Skeletal muscle satellite cell (primary cell): ENCODE measurements around the gene ABCA3.

ENCODE experiments used
- H3K27me3 ChIP-seq: 2 replicates; pipeline ENCODE4 v1.7.0; 2013; ENCODE audit warnings: low read length; ENCODE audit not compliant: control insufficient read depth, insufficient read depth
- H3K36me3 ChIP-seq: 2 replicates; pipeline ENCODE4 v1.7.0; 2013; ENCODE audit warnings: mild to moderate bottlenecking, control low read depth, low read length; ENCODE audit not compliant: insufficient read depth
- H3K4me1 ChIP-seq: 2 replicates; pipeline ENCODE4 v1.7.0; 2013; ENCODE audit warnings: low read length; ENCODE audit not compliant: control insufficient read depth, insufficient read depth
- H3K4me2 ChIP-seq: 2 replicates; pipeline ENCODE4 v1.7.0; 2013; ENCODE audit warnings: mild to moderate bottlenecking, low read length
- H3K4me3 ChIP-seq: 2 replicates; pipeline ENCODE4 v1.7.0; 2013; ENCODE audit warnings: low read length
- H3K9ac ChIP-seq: 2 replicates; pipeline ENCODE4 v1.7.0; 2013; ENCODE audit warnings: mild to moderate bottlenecking, low read depth, low read length, moderate library complexity
- H3K9me3 ChIP-seq: replicated peaks from 2 replicates; pipeline ENCODE4 v1.7.0; 2013; ENCODE audit warnings: mild to moderate bottlenecking, control low read depth, low read length

The ABCA3 gene

DNA sequence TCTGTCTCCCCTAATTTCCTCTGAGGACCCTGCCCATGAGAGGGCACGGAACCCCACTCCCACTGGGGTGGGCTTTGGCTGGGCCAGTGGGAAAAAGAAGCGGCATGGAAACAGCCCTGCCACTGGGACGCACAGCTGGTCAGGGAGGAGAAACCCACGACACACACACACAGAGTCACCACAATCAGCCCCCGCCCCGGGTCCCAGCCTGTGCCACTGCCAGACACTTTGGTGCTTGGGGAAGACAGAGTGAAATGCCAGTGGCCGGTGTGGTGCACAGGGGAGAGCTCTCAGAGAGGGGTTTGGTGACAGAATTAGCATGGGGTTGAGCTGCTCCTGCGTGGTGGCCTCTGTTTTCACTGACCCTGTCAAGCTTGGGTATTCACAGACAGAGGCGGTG lies 41.9 kb downstream of the ABCA3 start:
- Histone ChIP-seq H3K36me3 (no peaks in the 10 kb centered on the region), H3K9me3 (no peaks in the 10 kb centered on the region), H3K27me3 (peaks cover 9% of the 10 kb centered on the region), H3K4me1 (no peaks in the 10 kb centered on the region), H3K4me3 (no peak overlapping the region), H3K4me2 (no peak overlapping the region), H3K9ac (no peak overlapping the region)

DNA sequence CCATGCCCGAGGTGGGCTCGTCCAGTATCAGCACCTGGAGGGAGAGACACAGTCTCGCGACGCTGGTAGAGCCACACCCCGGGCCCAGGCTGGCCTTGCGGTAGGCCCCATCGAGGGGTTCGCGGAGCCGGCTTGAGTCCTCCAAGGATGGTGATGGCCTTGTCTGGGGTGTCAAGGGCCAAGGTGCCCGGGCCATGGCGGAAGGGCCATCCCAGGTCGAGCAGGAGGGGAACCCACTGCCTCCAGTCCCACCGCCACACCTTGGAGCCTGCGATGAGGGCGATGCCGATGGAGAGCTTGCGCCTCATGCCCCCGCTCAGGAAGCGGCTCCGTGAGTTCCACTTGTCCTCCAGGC lies 43.0 kb downstream of the ABCA3 start:
- H3K9me3 ChIP-seq = no peaks in the 10 kb centered on the region
- H3K27me3 ChIP-seq = peaks cover 9% of the 10 kb centered on the region
- no peaks in the 10 kb centered on the region for H3K4me1 ChIP-seq
- no peak overlapping the region for H3K9ac ChIP-seq
- H3K36me3 ChIP-seq = no peaks in the 10 kb centered on the region
- no peak overlapping the region for H3K4me3 ChIP-seq
- H3K4me2 ChIP-seq = no peak overlapping the region

DNA sequence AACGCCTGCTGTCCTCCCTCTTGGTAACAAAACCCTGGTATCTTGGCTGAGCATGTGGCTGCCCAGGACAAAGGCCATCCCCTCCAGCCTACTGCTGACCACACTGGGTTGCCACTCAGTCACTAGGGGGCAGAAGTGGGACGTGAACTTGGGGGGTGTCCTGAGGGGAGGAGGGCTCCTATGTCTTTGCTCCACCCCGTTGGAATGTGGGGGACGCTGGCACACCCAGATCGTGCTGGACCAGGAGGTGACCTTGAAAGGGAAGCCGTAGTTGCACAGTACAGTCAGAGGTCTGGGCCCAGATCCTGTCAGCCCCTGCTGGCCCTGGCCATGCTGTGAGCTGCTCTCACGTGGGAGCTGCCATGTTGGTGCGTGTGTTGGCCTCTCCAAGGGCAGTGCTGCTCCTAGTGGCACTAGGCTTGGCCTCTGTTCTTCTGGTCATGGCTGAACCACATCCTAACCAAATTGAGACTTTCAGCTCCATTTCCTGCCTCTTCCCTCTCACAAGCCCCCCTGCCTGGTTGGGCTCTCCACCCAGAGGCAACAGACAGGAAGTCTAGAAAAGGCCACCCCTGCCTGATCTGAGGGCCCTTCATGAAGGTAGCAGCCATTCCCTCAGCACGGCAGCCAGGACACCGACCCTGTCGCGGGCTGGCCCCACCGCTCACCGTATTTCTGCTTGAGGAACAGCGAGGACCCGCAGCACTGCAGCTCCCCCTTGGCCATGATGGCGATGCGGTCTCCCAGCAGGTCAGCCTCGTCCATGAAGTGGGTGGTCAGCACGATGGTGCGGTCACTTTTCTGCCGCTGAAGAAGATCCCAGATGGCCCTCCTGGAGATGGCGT lies 43.6 kb downstream of the ABCA3 start:
- peak overlapping the region; percentile 36 for H3K4me2 ChIP-seq
- peaks cover 9% of the 10 kb centered on the region for H3K27me3 ChIP-seq
- H3K36me3 ChIP-seq = no peaks in the 10 kb centered on the region
- H3K9me3 ChIP-seq = no peaks in the 10 kb centered on the region
- H3K9ac ChIP-seq = no peak overlapping the region
- H3K4me3 ChIP-seq = no peak overlapping the region
- H3K4me1 ChIP-seq = no peaks in the 10 kb centered on the region

DNA sequence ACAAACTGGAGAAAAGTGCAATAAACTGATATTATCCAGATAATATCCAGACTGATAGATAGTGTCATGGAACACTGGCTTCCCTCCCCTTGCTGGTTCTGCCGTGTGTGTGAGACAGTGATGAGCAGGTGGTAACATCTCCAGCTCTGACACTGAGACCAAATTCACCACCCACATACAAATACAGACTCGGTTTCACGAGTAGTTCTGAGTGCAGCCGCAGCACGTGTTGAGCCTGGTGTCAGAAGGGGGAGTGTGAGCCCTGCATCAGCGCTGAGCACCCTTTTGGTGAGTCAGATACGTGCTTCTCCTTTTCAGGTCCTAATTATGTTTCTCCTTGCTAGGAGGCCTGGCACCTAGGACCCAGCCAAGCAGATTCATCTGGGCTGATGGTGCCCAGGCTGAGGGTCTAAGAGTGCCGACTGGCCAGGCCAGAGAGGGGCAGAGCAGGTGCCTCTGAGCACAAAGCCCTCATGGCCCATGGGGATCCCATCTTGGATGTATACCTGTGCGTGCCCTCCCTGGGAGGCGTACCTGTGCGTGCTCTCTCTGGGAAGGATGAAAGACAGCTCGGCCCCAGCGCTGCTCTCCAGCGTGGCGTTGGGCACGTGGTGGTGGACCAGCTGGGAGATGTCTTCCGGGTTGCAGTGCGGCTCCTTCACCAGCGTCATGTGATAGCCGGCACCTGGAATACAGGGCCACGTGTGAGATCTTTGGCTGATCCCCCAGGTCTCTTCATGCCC lies 45.3 kb downstream of the ABCA3 start:
- Histone ChIP-seq H3K36me3 (no peaks in the 10 kb centered on the region), H3K4me2 (no peak overlapping the region), H3K4me3 (no peak overlapping the region), H3K4me1 (no peaks in the 10 kb centered on the region), H3K9me3 (no peaks in the 10 kb centered on the region), H3K27me3 (peaks cover 8% of the 10 kb centered on the region), H3K9ac (no peak overlapping the region)

DNA sequence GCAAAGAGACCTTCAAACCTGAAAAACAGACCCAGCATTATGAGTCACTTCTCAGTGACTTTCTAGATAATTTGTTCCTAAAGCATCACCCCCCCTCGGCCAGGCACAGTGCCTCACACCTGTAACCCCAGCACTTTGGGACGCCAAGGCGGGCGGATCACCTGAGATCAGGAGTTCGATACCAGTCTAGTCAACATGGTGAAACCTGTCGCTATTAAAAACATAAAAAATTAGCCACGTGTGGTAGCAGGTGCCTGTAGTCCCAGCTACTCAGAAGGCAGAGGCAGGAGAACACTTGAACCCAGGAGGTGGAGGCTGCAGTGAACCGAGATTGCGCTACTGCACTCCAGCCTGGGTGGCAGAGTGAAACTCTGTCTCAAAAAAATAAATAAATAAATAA lies 48.3 kb downstream of the ABCA3 start:
- no peak overlapping the region for H3K4me2 ChIP-seq
- H3K27me3 ChIP-seq = no peaks in the 10 kb centered on the region
- no peaks in the 10 kb centered on the region for H3K9me3 ChIP-seq
- no peaks in the 10 kb centered on the region for H3K4me1 ChIP-seq
- no peak overlapping the region for H3K4me3 ChIP-seq
- no peak overlapping the region for H3K9ac ChIP-seq
- H3K36me3 ChIP-seq = no peaks in the 10 kb centered on the region

DNA sequence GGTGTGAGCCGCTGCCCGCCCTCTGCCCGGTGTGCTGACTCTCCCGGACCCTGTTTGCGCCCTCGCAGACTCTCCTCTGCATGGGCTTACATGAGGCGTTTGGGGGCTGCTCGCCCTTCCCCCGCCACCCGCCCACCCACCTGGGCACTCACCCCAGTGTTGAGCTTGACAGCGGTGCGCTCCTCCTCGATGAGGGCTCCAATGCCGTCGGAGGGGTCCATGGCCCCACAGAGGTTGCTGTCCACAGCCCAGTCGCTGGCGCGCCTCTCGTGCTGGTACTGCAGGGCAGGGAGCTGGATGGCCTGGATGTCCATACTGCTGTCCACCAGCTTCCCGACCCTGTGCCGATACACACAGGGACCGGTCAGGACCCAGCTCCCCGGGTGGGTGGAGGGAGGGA lies 51.2 kb downstream of the ABCA3 start:
- Histone ChIP-seq H3K4me3 (no peak overlapping the region), H3K9ac (no peak overlapping the region), H3K4me2 (no peak overlapping the region), H3K4me1 (no peaks in the 10 kb centered on the region), H3K27me3 (no peaks in the 10 kb centered on the region), H3K9me3 (no peaks in the 10 kb centered on the region), H3K36me3 (no peaks in the 10 kb centered on the region)

DNA sequence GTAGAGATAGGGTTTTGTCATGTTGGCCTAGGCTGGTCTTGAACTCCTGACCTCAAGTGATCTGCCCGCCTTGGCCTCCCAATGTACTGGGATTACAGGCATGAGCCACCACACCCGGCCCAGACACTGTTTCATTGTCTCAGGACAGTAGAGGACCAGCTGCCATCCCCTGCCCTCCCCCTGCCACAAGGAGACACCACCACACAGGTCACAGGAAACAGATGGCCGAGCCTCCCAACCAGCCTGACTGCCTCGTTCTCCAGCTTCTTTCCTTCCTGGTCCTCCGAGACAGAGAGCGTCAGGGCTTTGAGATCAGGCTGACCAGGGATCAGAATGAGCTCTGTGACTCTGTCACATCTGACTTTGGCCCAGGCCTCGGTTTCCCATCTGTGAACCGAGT lies 51.8 kb downstream of the ABCA3 start:
- Histone ChIP-seq H3K9me3 (no peaks in the 10 kb centered on the region), H3K36me3 (no peaks in the 10 kb centered on the region), H3K4me2 (no peak overlapping the region), H3K9ac (no peak overlapping the region), H3K27me3 (no peaks in the 10 kb centered on the region), H3K4me3 (no peak overlapping the region), H3K4me1 (no peaks in the 10 kb centered on the region)

DNA sequence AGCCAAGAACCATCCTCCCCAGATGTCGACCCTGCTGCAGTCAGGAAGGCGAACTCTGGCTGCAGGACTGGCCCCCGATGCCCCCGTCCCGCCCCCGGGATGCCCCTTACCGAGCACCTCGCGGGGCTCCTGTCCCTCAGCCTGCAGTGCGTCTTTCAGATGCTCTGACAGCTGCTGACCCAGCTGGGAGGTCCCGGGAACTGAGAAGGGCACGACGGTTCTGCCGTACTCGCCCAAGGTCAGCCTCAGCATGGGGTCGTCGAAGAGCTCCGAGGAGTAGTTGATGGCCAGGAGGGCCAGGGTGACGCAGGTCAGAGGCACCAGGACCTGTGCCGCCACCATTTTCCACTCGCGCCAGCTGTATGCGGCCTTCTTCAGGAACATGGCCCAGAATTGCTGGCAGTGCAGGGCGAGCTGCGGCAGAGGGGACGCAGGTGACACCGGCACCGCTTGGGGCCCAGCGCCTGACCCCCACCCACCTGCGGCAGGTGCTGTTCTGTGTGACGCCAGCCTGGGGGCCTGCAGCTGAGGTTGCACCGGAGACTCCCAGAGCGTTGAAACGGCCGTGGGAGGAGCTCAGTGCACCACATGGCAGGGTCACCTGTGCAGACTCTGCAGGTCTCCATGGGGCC lies 52.5 kb downstream of the ABCA3 start:
- Histone ChIP-seq H3K27me3 (no peaks in the 10 kb centered on the region), H3K4me3 (no peak overlapping the region), H3K9ac (no peak overlapping the region), H3K4me1 (no peaks in the 10 kb centered on the region), H3K9me3 (no peaks in the 10 kb centered on the region), H3K4me2 (no peak overlapping the region), H3K36me3 (no peaks in the 10 kb centered on the region)

DNA sequence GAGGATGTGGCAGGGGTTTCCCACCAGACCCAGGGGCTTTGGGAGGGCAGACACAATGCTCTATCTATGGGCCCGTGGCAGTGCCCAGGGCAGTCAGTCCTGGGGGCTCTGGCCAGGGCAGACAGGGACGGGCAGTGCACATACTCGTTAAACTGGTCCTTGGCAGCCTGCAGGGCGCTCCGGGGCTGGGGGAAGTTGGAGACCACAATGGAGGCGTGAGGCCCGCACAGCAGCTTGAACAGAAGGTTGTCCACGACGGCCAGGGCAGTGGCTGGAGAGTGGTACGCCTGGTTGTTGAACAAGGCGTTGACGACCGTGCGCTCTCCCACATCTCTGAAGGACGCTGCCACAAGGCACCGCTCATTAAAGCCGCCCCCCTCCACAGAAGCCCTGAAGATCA lies 54.0 kb downstream of the ABCA3 start:
- no peak overlapping the region for H3K4me3 ChIP-seq
- no peaks in the 10 kb centered on the region for H3K36me3 ChIP-seq
- H3K27me3 ChIP-seq = no peaks in the 10 kb centered on the region
- no peaks in the 10 kb centered on the region for H3K4me1 ChIP-seq
- no peaks in the 10 kb centered on the region for H3K9me3 ChIP-seq
- no peak overlapping the region for H3K4me2 ChIP-seq
- no peak overlapping the region for H3K9ac ChIP-seq

DNA sequence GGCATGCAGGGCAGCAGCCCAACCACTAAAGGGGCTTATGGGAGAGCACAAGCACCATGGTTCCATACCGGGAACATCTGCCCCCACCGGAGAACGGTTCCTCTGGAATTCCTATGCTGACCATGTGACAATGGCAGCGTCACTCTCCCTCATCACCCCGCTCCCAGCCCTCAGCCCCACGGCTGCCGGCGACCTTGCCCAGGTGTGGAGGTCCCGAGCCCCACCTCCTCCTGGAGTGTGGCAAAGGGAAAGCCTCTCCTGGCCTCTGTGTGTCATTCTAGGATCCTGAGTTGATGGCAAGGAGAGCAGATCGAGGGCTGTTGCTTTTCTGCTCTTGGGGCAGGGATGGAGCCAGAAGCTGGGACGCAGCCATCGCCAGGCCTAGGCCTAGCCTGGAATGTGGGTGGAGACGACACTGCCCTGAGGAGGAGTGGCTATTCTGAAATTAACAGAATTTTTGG lies 54.8 kb downstream of the ABCA3 start:
- Histone ChIP-seq H3K4me3 (no peak overlapping the region), H3K9me3 (no peaks in the 10 kb centered on the region), H3K9ac (no peak overlapping the region), H3K4me2 (no peak overlapping the region), H3K4me1 (no peaks in the 10 kb centered on the region), H3K36me3 (no peaks in the 10 kb centered on the region), H3K27me3 (peaks cover under 1% of the 10 kb centered on the region)

DNA sequence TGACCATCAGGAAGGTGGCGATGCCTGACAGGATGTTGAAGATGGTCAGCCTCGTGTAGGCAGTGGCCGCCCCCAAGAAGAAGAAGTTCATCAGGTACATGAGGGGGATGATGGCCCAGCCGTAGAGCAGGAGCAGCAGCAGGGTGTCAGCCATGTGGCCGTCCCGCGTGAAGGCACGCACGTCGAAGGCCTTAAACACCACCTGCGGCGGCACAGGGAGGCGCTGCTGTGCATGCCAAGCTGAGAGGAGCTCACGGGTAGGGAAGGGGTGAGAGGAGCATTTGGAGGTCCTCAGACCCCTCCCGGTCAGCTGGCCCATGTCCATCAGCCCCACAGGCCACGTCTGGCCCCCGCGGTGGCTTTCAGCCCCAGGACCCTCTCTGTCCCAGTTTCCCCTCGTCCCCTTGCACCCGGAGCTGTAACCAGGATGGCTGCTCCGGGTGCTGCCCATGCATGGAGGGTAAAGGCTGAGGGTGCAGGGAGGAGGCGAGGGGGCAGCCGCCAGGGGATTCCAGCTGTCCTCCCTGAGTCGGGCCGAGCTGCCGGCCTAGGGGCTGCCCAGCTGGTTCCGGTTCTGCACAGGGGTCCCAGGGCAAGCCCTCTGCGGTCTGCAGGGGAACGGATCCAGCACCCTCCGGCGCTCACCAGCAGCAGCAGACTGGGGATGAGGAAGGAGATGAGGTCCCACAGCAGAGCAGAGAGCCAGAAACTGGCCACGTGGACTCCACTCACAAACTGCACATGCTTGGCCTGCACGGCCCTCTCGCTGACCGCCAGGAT lies 55.5 kb downstream of the ABCA3 start:
- no peaks in the 10 kb centered on the region for H3K4me1 ChIP-seq
- H3K36me3 ChIP-seq = no peaks in the 10 kb centered on the region
- no peak overlapping the region for H3K9ac ChIP-seq
- H3K9me3 ChIP-seq = no peaks in the 10 kb centered on the region
- peaks cover 7% of the 10 kb centered on the region for H3K27me3 ChIP-seq
- H3K4me3 ChIP-seq = no peak overlapping the region
- no peak overlapping the region for H3K4me2 ChIP-seq
